Fibroblast of skin of left biceps (primary cell): ENCODE measurements around the gene PHF23.

ENCODE experiments used
- DNase-seq, 2 experiments: peaks; one replicate each; pipeline ENCODE4 v3.0.0-alpha.2; 2013; ENCODE audit warnings: low read depth in 2 of 2

The PHF23 gene

GRCh38 chr17:7219812-7220592 lies 19.3 kb downstream of the PHF23 start, which contains the start of the genes ACADVL and DLG4:
ACADVL (plus strand) TSS chr17:7219938; CDS start chr17:7219985, 47 bp downstream.
DLG4 (minus strand) TSS chr17:7219836.
- peak; percentile 56 to 61 for DNase-seq

- no peak for DNase-seq
Measured at GRCh38 chr17:7219229-7219811, 19.9 kb downstream of the PHF23 start.

- DNase-seq = no peak
Measured at GRCh38 chr17:7218758-7219157, 20.5 kb downstream of the PHF23 start.

DNA sequence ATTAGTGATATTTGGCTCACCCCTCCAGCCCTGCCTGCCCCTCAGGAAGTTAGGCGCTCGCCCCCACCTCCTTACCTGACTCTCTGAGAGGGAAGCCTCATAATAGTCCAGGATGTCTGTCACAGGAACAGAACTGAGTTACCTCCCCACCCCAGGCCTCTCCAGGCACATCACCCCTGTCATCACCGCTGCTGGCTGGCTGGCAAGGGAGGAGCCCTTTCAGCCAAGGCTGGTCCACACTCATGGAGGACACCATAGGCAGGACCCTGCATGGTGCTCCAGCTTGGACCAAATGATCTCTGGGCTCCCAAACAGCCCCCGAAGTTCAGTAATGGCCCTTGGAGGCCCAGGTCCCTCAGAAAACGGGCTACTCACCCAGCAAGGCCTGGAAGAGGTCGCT lies 21.1 kb downstream of the PHF23 start:
- no peak for DNase-seq

DNA sequence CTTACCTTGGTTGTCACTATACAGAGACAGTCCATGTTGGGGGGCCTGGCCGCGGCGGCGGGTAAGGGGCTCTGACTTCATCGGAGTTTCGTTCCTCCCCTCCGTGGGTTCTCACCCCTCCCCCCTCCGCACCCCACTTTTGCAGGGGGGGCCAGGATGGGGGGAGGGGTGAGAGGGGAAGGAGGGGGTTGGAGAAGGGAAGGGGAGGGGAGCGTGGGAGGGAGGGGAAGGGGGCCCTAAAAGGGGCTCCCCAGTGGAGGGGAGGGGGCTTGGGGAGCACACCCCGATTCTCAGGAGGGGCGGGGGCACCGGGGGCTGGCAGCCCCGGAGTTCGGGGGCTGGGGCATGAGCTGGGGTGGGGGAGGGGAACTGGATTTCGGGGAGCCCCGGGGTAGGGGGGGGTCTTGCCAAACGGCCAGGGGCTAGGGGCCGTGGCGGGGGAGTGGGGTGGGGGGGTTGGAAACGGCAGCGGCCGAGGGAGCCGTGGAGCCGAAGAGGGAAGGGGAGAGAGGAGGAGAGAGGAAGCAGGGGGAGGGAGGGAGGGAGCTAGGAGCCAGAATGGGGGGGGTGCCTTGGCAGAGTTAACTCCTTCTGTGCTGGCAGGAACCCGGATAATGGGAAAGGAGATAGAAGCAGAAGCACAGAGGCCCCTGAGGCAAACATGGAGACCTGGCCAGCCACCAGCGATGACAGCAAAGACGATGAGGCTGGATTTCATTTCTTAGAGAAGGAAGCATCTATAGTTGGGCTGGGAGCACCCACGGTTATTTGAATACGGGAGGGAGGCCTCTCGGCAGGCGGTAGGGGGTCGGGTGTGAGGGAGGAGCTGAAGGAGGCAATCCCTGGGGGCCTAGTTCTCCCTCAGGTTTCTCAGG lies 21.9 kb downstream of the PHF23 start:
- peak; percentile 52 to 55 for DNase-seq

GRCh38 chr17:7216242-7217112 lies 22.8 kb downstream of the PHF23 start:
- no peak for DNase-seq

GRCh38 chr17:7215652-7216180 lies 23.5 kb downstream of the PHF23 start:
- DNase-seq = no peak

GRCh38 chr17:7215136-7215638 lies 24.1 kb downstream of the PHF23 start:
- DNase-seq = no peak

- peak; percentile 91 to 94 for DNase-seq
Measured at GRCh38 chr17:7214300-7215135, 24.7 kb downstream of the PHF23 start.

GRCh38 chr17:7213895-7214299 lies 25.4 kb downstream of the PHF23 start:
- DNase-seq = peak in 1 of 2 experiments; percentile 45

- no peak for DNase-seq
Measured at GRCh38 chr17:7211491-7212273, 27.6 kb downstream of the PHF23 start.

GRCh38 chr17:7208754-7209460 lies 30.4 kb downstream of the PHF23 start:
- DNase-seq = no peak

GRCh38 chr17:7208027-7208571 lies 31.2 kb downstream of the PHF23 start:
- no peak for DNase-seq

- no peak for DNase-seq
Measured at GRCh38 chr17:7207120-7208001, 31.9 kb downstream of the PHF23 start.

DNA sequence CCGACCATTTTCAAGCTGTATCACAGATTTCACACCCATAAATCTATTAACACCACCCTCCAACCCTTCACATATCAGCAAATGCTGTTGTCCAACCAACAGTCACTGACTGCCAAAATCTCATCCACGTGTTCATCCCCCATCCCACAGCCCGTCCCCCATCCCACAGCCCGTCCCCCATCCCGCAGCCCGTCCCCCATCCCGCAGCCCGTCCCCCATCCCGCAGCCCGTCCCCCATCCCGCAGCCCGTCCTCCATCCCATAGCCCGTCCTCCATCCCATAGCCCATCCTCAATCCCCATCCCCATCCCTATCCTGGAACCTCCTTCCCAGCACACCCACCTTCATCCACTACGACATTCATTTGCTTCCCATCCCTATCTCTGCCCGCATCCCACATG lies 33.7 kb downstream of the PHF23 start:
- DNase-seq = no peak

DNA sequence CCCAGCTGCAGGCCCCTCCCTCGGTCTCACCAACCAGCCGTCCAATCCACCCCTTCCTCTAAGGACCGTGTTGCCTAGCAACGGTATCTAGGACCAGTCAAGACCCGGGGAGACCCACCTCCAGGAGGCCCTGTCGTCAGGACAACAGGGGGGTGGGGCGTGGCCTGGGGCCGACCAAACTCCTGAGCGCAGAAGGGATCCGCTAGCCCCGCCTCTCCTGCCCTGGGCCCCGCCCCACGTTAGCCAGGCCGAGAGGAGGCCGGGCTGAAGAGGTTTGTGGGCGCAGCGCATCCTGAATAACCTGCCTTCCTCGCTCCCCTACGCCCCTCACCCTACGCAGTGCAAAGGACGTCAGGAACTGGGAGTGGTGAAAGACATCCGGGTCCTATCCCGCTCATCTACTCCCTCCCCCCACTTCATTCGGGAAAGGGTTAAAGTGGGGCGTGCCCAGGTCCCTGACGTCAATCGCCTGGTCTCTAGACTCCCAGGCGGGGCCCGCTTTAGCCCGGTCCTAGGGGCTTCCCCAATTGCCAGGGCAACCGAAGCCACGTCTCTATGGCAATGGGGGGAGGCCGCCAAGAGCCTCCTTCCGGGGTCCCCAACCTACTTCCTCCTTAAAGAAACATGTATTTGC lies 34.3 kb downstream of the PHF23 start:
- peak; percentile 64 to 66 for DNase-seq

- no peak for DNase-seq
Measured at GRCh38 chr17:7204336-7204735, 34.9 kb downstream of the PHF23 start.
